Tibial artery (tissue), 4 donors: ENCODE measurements around the gene GNA12.

Experiments used
- DNase-seq, 2 donors: peaks; one replicate each; pipeline ENCODE4 v3.0.0-alpha.2; 2019
- H3K27ac ChIP-seq, 2 donors: fragments of 200-600 bp; sonication (generic) in 1 of 2; 1 replicate in 1 of 2; 2 replicates in 1 of 2; pipeline ENCODE4 v1.5.1; 2018 to 2019; ENCODE audit warnings: mild to moderate bottlenecking in 1 of 2
- H3K27me3 ChIP-seq, 2 donors: fragments of 200-600 bp; sonication (generic) in 1 of 2; one replicate each; pipeline versions ENCODE4 v1.5.1 to v1.6.0; 2016 to 2019
- H3K36me3 ChIP-seq, 3 donors: fragments of 200-600 bp; sonication (generic) in 2 of 3; one replicate each; pipeline ENCODE4 v1.5.1; 2016 to 2019; ENCODE audit warnings: mild to moderate bottlenecking in 2 of 3
- H3K4me1 ChIP-seq, 4 donors: fragments of 200-600 bp; sonication (generic) in 2 of 4; 1 replicate in 3 of 4; 2 replicates in 1 of 4; pipeline ENCODE4 v1.5.1; 2016 to 2019
- H3K4me3 ChIP-seq, 2 donors: fragments of 200-600 bp; sonication (generic) in 1 of 2; 1 replicate in 1 of 2; 2 replicates in 1 of 2; pipeline ENCODE4 v1.5.1; 2018 to 2019; ENCODE audit warnings: mild to moderate bottlenecking in 2 of 2
- H3K9me3 ChIP-seq, 3 donors: fragments of 200-600 bp; sonication (generic) in 1 of 3; one replicate each; pipeline ENCODE4 v1.5.1; 2016 to 2019
- CTCF ChIP-seq, 2 experiments: fragments of 200-600 bp in 1 of 2; fragments of 450-650 bp in 1 of 2; IDR thresholded peaks; one replicate each; pipeline ENCODE4 v1.5.1; 2017 to 2019; ENCODE audit warnings: antibody characterized with exemption in 2 of 2, mild to moderate bottlenecking in 1 of 2, moderate library complexity in 1 of 2
- intact Hi-C: fragments of 100-400 bp; cut with DNase I; formaldehyde crosslinking; loops from one replicate; pipeline ENCODE4 v1.15.0; 2023; ENCODE audit warnings: low total_unique reads

The GNA12 gene

GRCh38 chr7:2864999-2865670 is 21.0 kb upstream of the GNA12 start:
- Histone ChIP-seq H3K4me3 (no peak overlapping the region), H3K27ac (peak overlapping the region; percentile 82 to 94), H3K4me1 (peaks cover 6 to 30% (median 27%) of the 10 kb centered on the region in 4 donors), H3K27me3 (no peaks in the 10 kb centered on the region), H3K9me3 (no peaks in the 10 kb centered on the region), H3K36me3 (no peaks in the 10 kb centered on the region)
- TF ChIP-seq CTCF (IDR thresholded peaks at IDR 0.05) = peak; percentile 86 to 91
- peak; percentile 66 to 80 for DNase-seq
- intact Hi-C loops = no loop called here

- peaks cover 6 to 30% (median 27%) of the 10 kb centered on the region in 4 donors for H3K4me1 ChIP-seq
- H3K36me3 ChIP-seq = no peaks in the 10 kb centered on the region
- peak overlapping the region; percentile 82 to 94 for H3K27ac ChIP-seq
- TF ChIP-seq CTCF (IDR thresholded peaks at IDR 0.05) = no peak
- intact Hi-C loops = no loop called here
- no peak for DNase-seq
- peak overlapping the region; percentile 23 to 39 for H3K4me3 ChIP-seq
- H3K27me3 ChIP-seq = no peaks in the 10 kb centered on the region
- H3K9me3 ChIP-seq = no peaks in the 10 kb centered on the region
Measured at GRCh38 chr7:2864204-2864985, 20.3 kb upstream of the GNA12 start.

DNA sequence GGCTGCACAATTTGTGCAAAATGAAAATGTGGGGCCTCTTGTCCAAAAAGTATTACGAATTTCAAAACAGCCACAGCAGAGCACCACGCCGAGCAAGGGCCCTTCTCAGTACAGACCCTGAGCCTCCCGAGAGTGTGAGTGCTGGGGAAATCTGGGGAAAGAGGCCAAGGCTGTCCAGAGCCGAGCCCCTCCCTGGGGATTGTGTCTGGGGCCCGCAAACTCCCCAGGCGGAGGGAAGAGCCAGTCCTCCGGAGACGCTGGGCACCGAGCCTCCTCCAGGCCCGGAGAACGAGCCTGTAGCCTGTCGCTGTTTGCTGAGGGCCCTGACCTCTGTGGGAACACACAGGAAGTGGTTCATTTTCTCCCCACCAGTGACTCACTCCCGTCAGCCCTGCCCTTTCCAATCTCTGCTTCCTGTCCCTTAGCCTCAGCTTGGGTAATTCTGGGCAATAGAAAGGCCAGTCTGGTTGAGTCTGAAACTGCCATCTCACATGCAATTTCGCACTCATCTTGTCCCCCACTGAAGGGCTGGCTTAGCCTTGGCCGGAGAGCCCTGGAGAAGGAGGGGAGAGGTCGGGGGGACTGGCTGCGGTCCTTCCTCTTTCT is 19.5 kb upstream of the GNA12 start:
- H3K9me3 ChIP-seq = no peaks in the 10 kb centered on the region
- no peaks in the 10 kb centered on the region for H3K36me3 ChIP-seq
- intact Hi-C loops = no loop called here
- H3K4me1 ChIP-seq = peaks cover 6 to 30% (median 27%) of the 10 kb centered on the region in 4 donors
- H3K27ac ChIP-seq = peak overlapping the region; percentile 82 to 94
- H3K27me3 ChIP-seq = no peaks in the 10 kb centered on the region
- peak; percentile 90 to 95 for DNase-seq
- peak overlapping the region; percentile 23 to 39 for H3K4me3 ChIP-seq
- no peak for TF ChIP-seq CTCF (IDR thresholded peaks at IDR 0.05)

- peak overlapping the region; percentile 23 to 39 for H3K4me3 ChIP-seq
- H3K27ac ChIP-seq = peak overlapping the region; percentile 82 to 94
- no peaks in the 10 kb centered on the region for H3K9me3 ChIP-seq
- peaks cover 6 to 30% (median 27%) of the 10 kb centered on the region in 4 donors for H3K4me1 ChIP-seq
- H3K36me3 ChIP-seq = no peaks in the 10 kb centered on the region
- DNase-seq = no peak
- no peak for TF ChIP-seq CTCF (IDR thresholded peaks at IDR 0.05)
- intact Hi-C loops = no loop called here
- no peaks in the 10 kb centered on the region for H3K27me3 ChIP-seq
Measured at GRCh38 chr7:2862831-2863361, 18.8 kb upstream of the GNA12 start.

DNA sequence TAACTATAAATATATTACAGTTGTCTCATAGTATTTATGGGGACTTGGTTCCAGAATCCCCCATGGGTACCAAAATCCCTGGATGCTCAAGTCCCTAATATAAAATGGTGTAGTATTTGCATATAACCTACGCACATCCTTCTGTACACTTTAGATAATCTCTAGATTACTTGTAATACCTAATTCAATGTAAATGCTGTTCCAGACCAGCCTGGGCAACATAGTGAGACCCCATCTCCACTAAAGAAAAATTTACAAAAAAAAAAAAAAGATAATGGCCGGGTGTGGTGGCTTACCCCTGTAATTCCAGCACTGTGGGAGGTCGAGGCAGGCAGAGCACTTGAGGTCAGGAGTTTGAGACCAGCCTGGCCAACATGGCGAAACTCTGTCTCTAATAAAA is 17.4 kb upstream of the GNA12 start:
- no peak for TF ChIP-seq CTCF (IDR thresholded peaks at IDR 0.05)
- intact Hi-C loops = no loop called here
- Histone ChIP-seq H3K27me3 (no peaks in the 10 kb centered on the region), H3K4me1 (peaks cover 6 to 30% (median 27%) of the 10 kb centered on the region in 4 donors), H3K4me3 (no peak overlapping the region), H3K9me3 (no peaks in the 10 kb centered on the region), H3K36me3 (no peaks in the 10 kb centered on the region), H3K27ac (peak overlapping the region in 1 of 2 donors; percentile 94)
- DNase-seq = no peak
